PFSK-1 (cell line): ENCODE measurements around the gene CLIC5.

Experiments
- FOXP2 ChIP-seq: optimal IDR thresholded peaks from 2 replicates; pipeline ENCODE3; 2011; ENCODE audit warnings: borderline replicate concordance, control low read depth, inconsistent platforms; ENCODE audit not compliant: insufficient read depth; ENCODE audit errors: extremely low read length, extremely low read depth
- POLR2AphosphoS5 ChIP-seq: IDR thresholded peaks from 2 replicates; pipeline ENCODE4 v1.6.1; 2012; ENCODE audit warnings: low read depth, mild to moderate bottlenecking, control low read depth, low read length, moderate library complexity
- REST ChIP-seq, 2 experiments: IDR thresholded peaks; 2 replicates each; pipeline versions ENCODE4 v1.6.1 to v1.8.0; 2011 to 2012; ENCODE audit warnings: low read depth in 2 of 2, low read length in 2 of 2, control low read depth in 1 of 2, inconsistent platforms in 1 of 2, mild to moderate bottlenecking in 1 of 2, moderate library complexity in 1 of 2; ENCODE audit not compliant: insufficient read depth in 1 of 2
- SIN3A ChIP-seq: IDR thresholded peaks from 2 replicates; pipeline ENCODE4 v1.6.1; 2012; ENCODE audit warnings: mild to moderate bottlenecking, low read length, moderate library complexity, borderline replicate concordance; ENCODE audit not compliant: insufficient read depth
- TAF1 ChIP-seq: IDR thresholded peaks from 2 replicates; pipeline ENCODE4 v1.6.1; 2012; ENCODE audit warnings: low read length, control low read depth, borderline replicate concordance; ENCODE audit not compliant: insufficient read depth

- TF ChIP-seq TAF1 (no peak), POLR2AphosphoS5 (no peak), REST (IDR thresholded peaks at IDR 0.05; ENCODE audit: insufficient read depth in 1 of 2, low read depth in 2 of 2, low read length in 2 of 2) (no peak), SIN3A (no peak), FOXP2 (no peak)
These were observed 51.8 kb downstream of the CLIC5 start for GRCh38 chr6:45963896-45964295.
